OCI-LY3 (cell line): ENCODE results near the gene AFAP1.
"Not testable (repeated sequence)": the region's sequence is repeated elsewhere in the genome, so short reads cannot be mapped to it uniquely, and the experiment has no call there.

Source experiments
- H2AFZ ChIP-seq: fragments of 200-600, 300-600 bp; shearing (Covaris generic); 2 replicates; pipeline ENCODE4 v1.6.0; 2014; ENCODE audit warnings: antibody characterized with exemption, low read depth, low read length
- H3K27ac ChIP-seq: fragments of 200-600, 300-600 bp; sonication (generic); 2 replicates; pipeline ENCODE4 v1.5.1; 2014; ENCODE audit warnings: mild to moderate bottlenecking, low read length, moderate library complexity, mixed read lengths
- H3K27me3 ChIP-seq: fragments of 200-600, 300-600 bp; sonication (generic); 2 replicates; pipeline ENCODE4 v1.6.1; 2014; ENCODE audit warnings: low read depth, low read length, mixed read lengths
- H3K36me3 ChIP-seq: fragments of 200-600, 300-600 bp; sonication (generic); replicated peaks from 2 replicates; pipeline ENCODE3; 2014; ENCODE audit warnings: low read depth, low read length, mixed read lengths
- H3K4me1 ChIP-seq: fragments of 300-600, 200-600 bp; sonication (generic); 2 replicates; pipeline ENCODE4 v1.6.1; 2014; ENCODE audit warnings: low read length, mixed read lengths
- H3K4me2 ChIP-seq: fragments of 200-600, 300-600 bp; sonication (generic); 2 replicates; pipeline ENCODE4 v1.6.1; 2014; ENCODE audit warnings: low read length, mixed read lengths
- H3K4me3 ChIP-seq: fragments of 300-600, 200-600 bp; sonication (generic); 2 replicates; pipeline ENCODE4 v1.5.1; 2014; ENCODE audit warnings: antibody characterized with exemption, mild to moderate bottlenecking, low read length, moderate library complexity
- H3K79me2 ChIP-seq: fragments of 300-600, 200-600 bp; shearing (Covaris generic); 2 replicates; pipeline ENCODE4 v1.6.1; 2014; ENCODE audit warnings: mild to moderate bottlenecking, low read length, mixed read lengths
- H3K9ac ChIP-seq: fragments of 300-600, 200-600 bp; shearing (Covaris generic); 2 replicates; pipeline ENCODE4 v1.6.0; 2014; ENCODE audit warnings: mild to moderate bottlenecking, low read length, moderate library complexity
- H3K9me3 ChIP-seq: fragments of 200-600, 300-600 bp; shearing (Covaris generic); 2 replicates; pipeline ENCODE4 v1.6.1; 2014; ENCODE audit warnings: low read length, mixed read lengths; ENCODE audit not compliant: insufficient read depth
- H4K20me1 ChIP-seq: fragments of 200-600, 300-600 bp; sonication (generic); 2 replicates; pipeline ENCODE4 v1.6.1; 2016; ENCODE audit warnings: low read length, mixed read lengths; ENCODE audit not compliant: insufficient read depth
- EZH2phosphoT487 ChIP-seq: fragments of 200-600 bp; shearing (Covaris generic); IDR thresholded peaks from 2 replicates; pipeline ENCODE4 v1.6.1; 2018; ENCODE audit warnings: antibody characterized with exemption, mixed run types, low read depth
- TF ChIP-seq, protein P1 (sequence below): fragments of 200-600, 300-600 bp; sonication (generic); IDR thresholded peaks from 2 replicates; pipeline ENCODE4 v1.5.1; 2014; ENCODE audit warnings: antibody characterized with exemption, low read length, low read depth

The AFAP1 gene

DNA sequence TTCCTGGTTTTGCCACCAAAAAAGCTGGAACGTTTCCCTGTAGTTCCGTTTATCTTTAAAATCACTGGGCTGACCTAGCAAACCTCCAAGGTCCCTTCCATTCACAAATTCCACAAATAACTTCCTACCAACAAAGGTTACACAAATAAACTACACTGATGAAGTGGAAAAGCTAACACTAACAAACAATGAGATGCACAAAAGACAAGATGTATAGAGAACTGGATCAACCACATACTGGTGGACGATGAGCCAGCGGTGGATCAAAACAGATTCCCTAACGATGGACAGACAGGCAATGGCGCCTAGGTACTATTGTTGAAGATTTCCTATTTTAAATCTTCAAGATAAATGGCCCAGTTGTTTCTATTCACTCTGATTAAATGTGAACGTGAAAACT lies 15.5 kb downstream of the AFAP1 start:
- Histone ChIP-seq H3K27me3 (peaks cover 4% of the 10 kb centered on the region; the same call in 1 of the 2 replicates), H3K27ac (no peak overlapping the region), H3K4me1 (no peaks in the 10 kb centered on the region), H3K4me2 (no peak overlapping the region), H2AFZ (no peak overlapping the region), H3K9me3 (no peaks in the 10 kb centered on the region), H3K36me3 (no peaks in the 10 kb centered on the region), H3K9ac (no peak overlapping the region), H3K79me2 (no peaks in the 10 kb centered on the region), H4K20me1 (no peaks in the 10 kb centered on the region), H3K4me3 (no peak overlapping the region)
- TF ChIP-seq, protein P1, sequence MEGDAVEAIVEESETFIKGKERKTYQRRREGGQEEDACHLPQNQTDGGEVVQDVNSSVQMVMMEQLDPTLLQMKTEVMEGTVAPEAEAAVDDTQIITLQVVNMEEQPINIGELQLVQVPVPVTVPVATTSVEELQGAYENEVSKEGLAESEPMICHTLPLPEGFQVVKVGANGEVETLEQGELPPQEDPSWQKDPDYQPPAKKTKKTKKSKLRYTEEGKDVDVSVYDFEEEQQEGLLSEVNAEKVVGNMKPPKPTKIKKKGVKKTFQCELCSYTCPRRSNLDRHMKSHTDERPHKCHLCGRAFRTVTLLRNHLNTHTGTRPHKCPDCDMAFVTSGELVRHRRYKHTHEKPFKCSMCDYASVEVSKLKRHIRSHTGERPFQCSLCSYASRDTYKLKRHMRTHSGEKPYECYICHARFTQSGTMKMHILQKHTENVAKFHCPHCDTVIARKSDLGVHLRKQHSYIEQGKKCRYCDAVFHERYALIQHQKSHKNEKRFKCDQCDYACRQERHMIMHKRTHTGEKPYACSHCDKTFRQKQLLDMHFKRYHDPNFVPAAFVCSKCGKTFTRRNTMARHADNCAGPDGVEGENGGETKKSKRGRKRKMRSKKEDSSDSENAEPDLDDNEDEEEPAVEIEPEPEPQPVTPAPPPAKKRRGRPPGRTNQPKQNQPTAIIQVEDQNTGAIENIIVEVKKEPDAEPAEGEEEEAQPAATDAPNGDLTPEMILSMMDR = no peak
- TF ChIP-seq EZH2phosphoT487 = no peak

DNA sequence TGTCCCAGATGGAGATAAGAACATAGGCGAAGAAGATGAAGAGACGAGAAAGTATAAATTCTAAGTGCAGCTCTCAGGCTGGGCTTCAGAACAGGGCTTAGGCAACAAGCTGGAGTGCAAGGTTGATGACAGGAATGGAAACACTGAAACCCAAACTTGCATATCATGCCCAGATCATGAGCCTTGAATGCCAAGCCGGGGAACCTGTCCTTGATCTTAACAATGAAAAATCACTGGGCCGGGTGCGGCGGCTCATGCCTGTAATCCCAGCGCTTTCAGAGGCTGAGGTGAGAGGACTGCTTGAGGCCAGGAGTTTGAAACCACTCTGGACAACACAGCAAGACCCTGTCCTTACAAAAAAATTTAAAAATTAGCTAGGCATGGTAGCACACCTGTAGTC lies 17.2 kb downstream of the AFAP1 start:
- Histone ChIP-seq H3K36me3 (no peaks in the 10 kb centered on the region), H4K20me1 (no peaks in the 10 kb centered on the region), H3K27me3 (no peaks in the 10 kb centered on the region), H3K4me1 (no peaks in the 10 kb centered on the region), H3K27ac (no peak overlapping the region), H3K4me2 (no peak overlapping the region), H3K9ac (no peak overlapping the region), H3K4me3 (no peak overlapping the region), H3K79me2 (no peaks in the 10 kb centered on the region), H2AFZ (no peak overlapping the region), H3K9me3 (no peaks in the 10 kb centered on the region)
- TF ChIP-seq, protein P1 = no peak
- TF ChIP-seq EZH2phosphoT487 = no peak

DNA sequence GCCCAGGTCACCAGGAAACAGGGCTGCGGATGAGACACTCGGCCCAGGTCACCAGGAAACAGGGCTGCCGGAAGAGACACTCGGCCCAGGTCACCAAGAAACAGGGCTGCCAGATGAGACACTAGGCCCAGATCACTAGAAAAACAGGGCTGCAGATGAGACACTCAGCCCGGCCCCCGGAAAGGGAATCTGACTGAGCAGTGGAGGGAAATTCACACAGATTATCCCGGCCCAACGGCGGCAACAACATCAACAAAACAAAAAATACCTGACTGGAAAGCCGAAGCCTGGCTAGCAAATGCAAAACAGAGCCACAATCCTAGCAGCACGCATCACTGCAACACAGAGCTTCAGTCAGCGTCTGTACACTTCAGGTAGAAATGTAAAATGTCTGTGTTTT lies 20.7 kb downstream of the AFAP1 start:
- H3K9me3 ChIP-seq = no peaks in the 10 kb centered on the region
- H3K79me2 ChIP-seq = no peaks in the 10 kb centered on the region
- no peaks in the 10 kb centered on the region for H3K36me3 ChIP-seq
- no peaks in the 10 kb centered on the region for H4K20me1 ChIP-seq
- no peak overlapping the region for H2AFZ ChIP-seq
- H3K4me1 ChIP-seq = peaks cover 6% of the 10 kb centered on the region; the same call in 1 of the 2 replicates
- H3K27ac ChIP-seq = no peak overlapping the region
- TF ChIP-seq, protein P1 = no peak
- no peak for TF ChIP-seq EZH2phosphoT487
- H3K27me3 ChIP-seq = peaks cover 14% of the 10 kb centered on the region
- no peak overlapping the region for H3K9ac ChIP-seq
- no peak overlapping the region for H3K4me3 ChIP-seq
- no peak overlapping the region for H3K4me2 ChIP-seq

DNA sequence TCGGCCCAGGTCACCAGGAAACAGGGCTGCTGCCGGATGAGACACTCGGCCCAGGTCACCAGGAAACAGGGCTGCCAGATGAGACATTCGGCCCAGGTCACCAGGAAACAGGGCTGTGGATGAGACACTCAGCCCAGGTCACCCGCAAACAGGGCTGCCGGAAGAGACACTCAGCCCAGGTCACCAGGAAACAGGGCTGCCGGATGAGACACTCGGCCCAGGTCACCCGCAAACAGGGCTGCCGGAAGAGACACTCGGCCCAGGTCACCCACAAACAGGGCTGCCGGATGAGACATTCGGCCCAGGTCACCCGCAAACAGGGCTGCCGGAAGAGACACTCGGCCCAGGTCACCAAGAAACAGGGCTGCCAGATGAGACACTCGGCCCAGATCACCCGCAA lies 21.5 kb downstream of the AFAP1 start:
- not testable (repeated sequence) for H3K27ac ChIP-seq, H3K4me3 ChIP-seq, H4K20me1 ChIP-seq, H3K9me3 ChIP-seq, H2AFZ ChIP-seq, H3K79me2 ChIP-seq, H3K36me3 ChIP-seq, H3K9ac ChIP-seq, H3K4me2 ChIP-seq, H3K4me1 ChIP-seq
- H3K27me3 ChIP-seq = peaks cover 14% of the 10 kb centered on the region

DNA sequence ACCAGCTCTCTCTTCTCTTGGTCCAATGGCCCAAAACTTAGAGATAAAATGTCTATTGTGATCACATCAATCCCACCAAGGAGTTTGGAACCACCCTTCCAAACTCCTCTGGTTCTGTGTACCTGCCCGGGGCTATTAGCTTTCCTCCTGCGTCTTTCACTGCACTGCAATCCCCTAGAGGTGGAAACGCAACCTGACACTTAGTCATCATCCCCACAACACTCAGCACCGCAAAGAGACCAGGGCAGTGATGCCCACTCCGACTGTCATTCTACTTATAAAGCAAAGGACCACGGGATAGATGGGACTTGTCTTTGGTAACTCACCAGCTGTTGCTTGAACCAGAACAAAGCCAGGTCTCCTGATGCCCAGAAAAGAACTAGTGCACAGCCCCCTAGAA lies 22.0 kb downstream of the AFAP1 start:
- H3K4me2 ChIP-seq = no peak overlapping the region

More for the DNA sequence above, 22.0 kb downstream of the AFAP1 start:
- Histone ChIP-seq H3K36me3 (no peaks in the 10 kb centered on the region), H3K9me3 (no peaks in the 10 kb centered on the region), H3K9ac (no peak overlapping the region), H3K27ac (no peak overlapping the region), H3K4me3 (no peak overlapping the region), H3K79me2 (no peaks in the 10 kb centered on the region), H3K27me3 (peaks cover 14% of the 10 kb centered on the region), H2AFZ (no peak overlapping the region), H4K20me1 (no peaks in the 10 kb centered on the region), H3K4me1 (peaks cover 6% of the 10 kb centered on the region; the same call in 1 of the 2 replicates)
- TF ChIP-seq, protein P1 = no peak
- TF ChIP-seq EZH2phosphoT487 = no peak
